Measurements from ENCODE around the gene GHDC. TPM values are rescaled to one million over a fixed set of nuclear protein-coding genes. Genes with fewer than 3 reads are reported as not detected.
"Not testable (repeated sequence)": the region's sequence is repeated elsewhere in the genome, so short reads cannot be mapped to it uniquely, and the experiment has no call there.

The GHDC gene
- total and polyA plus RNA-seq, 9 donors = 9.2 to 40.1 (median 30.4) TPM

GRCh38 chr17:42190491-42191274 lies 3.6 kb downstream of the GHDC start:
- H3K4me3 ChIP-seq = no peak overlapping the region
- WGBS, 3 donors = 85 to 87% (median 85%) methylated on average over 16 to 17 of the region's 17 CpGs
- no peak for DNase-seq
- no peaks in the 10 kb centered on the region for H3K9me3 ChIP-seq
- TF ChIP-seq EP300 (IDR thresholded peaks at IDR 0.05) (no peak), CTCF (IDR thresholded peaks at IDR 0.05) (no peak), POLR2A (IDR thresholded peaks at IDR 0.05) (no peak)
- H3K4me1 ChIP-seq (ENCODE audit: insufficient read depth) = peaks cover 10% of the 10 kb centered on the region
- intact Hi-C loops (cut with DNase I) = no loop called here
- no peaks in the 10 kb centered on the region for H3K27me3 ChIP-seq
- H3K27ac ChIP-seq = no peak overlapping the region
- no peaks in the 10 kb centered on the region for H3K36me3 ChIP-seq

GRCh38 chr17:42189651-42189965 lies 4.7 kb downstream of the GHDC start:
- WGBS, 3 donors = 66 to 78% (median 72%) methylated on average over 8 to 11 of the region's 11 CpGs
- TF ChIP-seq EP300 (IDR thresholded peaks at IDR 0.05) (no peak), POLR2A (IDR thresholded peaks at IDR 0.05) (no peak), CTCF (IDR thresholded peaks at IDR 0.05) (no peak)

GRCh38 chr17:42188749-42189650 lies 5.3 kb downstream of the GHDC start:
- 76 to 85% (median 77%) methylated on average over 19 of the region's 19 CpGs for WGBS, 3 donors
- Histone ChIP-seq H3K4me1 (ENCODE audit: insufficient read depth) (peaks cover 10% of the 10 kb centered on the region), H3K36me3 (no peaks in the 10 kb centered on the region), H3K27ac (no peak overlapping the region), H3K9me3 (no peaks in the 10 kb centered on the region), H3K4me3 (no peak overlapping the region), H3K27me3 (no peaks in the 10 kb centered on the region)
- intact Hi-C loops (cut with DNase I) = no loop called here
- no peak for DNase-seq
- TF ChIP-seq EP300 (IDR thresholded peaks at IDR 0.05) = no peak
- TF ChIP-seq POLR2A (IDR thresholded peaks at IDR 0.05) = no peak
- TF ChIP-seq CTCF (IDR thresholded peaks at IDR 0.05) = no peak

More at GRCh38 chr17:42189651-42189965, 4.7 kb downstream of the GHDC start:
- no peaks in the 10 kb centered on the region for H3K27me3 ChIP-seq
- H3K9me3 ChIP-seq = no peaks in the 10 kb centered on the region
- H3K4me3 ChIP-seq = no peak overlapping the region
- H3K36me3 ChIP-seq = no peaks in the 10 kb centered on the region
- DNase-seq = no peak
- no peak overlapping the region for H3K27ac ChIP-seq
- H3K4me1 ChIP-seq (ENCODE audit: insufficient read depth) = peaks cover 9% of the 10 kb centered on the region
- intact Hi-C loops (cut with DNase I) = no loop called here

- no peak overlapping the region for H3K27ac ChIP-seq
- peaks cover 8% of the 10 kb centered on the region for H3K4me1 ChIP-seq (ENCODE audit: insufficient read depth)
- no peaks in the 10 kb centered on the region for H3K9me3 ChIP-seq
- WGBS, 3 donors = 72 to 78% (median 75%) methylated on average over 2 of the region's 2 CpGs
- intact Hi-C loops (cut with DNase I) = no loop called here
- no peak for TF ChIP-seq POLR2A (IDR thresholded peaks at IDR 0.05)
- no peak for TF ChIP-seq EP300 (IDR thresholded peaks at IDR 0.05)
- TF ChIP-seq CTCF (IDR thresholded peaks at IDR 0.05) = no peak
- H3K36me3 ChIP-seq = no peaks in the 10 kb centered on the region
- no peak for DNase-seq
- H3K4me3 ChIP-seq = no peak overlapping the region
- no peaks in the 10 kb centered on the region for H3K27me3 ChIP-seq
These were observed 6.5 kb downstream of the GHDC start for GRCh38 chr17:42187833-42188232.

- H3K36me3 ChIP-seq; H3K4me1 ChIP-seq (ENCODE audit: insufficient read depth); H3K9me3 ChIP-seq; DNase-seq; H3K27me3 ChIP-seq; intact Hi-C loops (cut with DNase I); H3K4me3 ChIP-seq; H3K27ac ChIP-seq: not testable (repeated sequence)
- 87 to 89% (median 87%) methylated on average over 5 of the region's 5 CpGs for WGBS, 3 donors
These were observed 8.1 kb downstream of the GHDC start for GRCh38 chr17:42186191-42186590.
